Lower leg skin (tissue), 3 donors: ENCODE measurements around the gene FKBP1B.

Source experiments
- CTCF ChIP-seq, 3 donors: fragments of 450-650 bp; IDR thresholded peaks; one replicate each; pipeline ENCODE4 v1.5.1; 2016; ENCODE audit warnings: antibody characterized with exemption in 3 of 3, mild to moderate bottlenecking in 3 of 3, moderate library complexity in 2 of 3
- POLR2A ChIP-seq, 2 donors: fragments of 450-650 bp; IDR thresholded peaks; one replicate each; pipeline ENCODE4 v1.6.1; 2016 to 2017; ENCODE audit warnings: antibody characterized with exemption in 2 of 2, mild to moderate bottlenecking in 1 of 2, moderate library complexity in 1 of 2

GRCh38 chr2:24082787-24083566 lies 33.4 kb downstream of the FKBP1B start:
- TF ChIP-seq CTCF (IDR thresholded peaks at IDR 0.05), result no peak
- TF ChIP-seq POLR2A (IDR thresholded peaks at IDR 0.05), result no peak
